Neuronal stem cell (in vitro differentiated cells): ENCODE results near the gene DAB2.

Source experiments
- DNase-seq: peaks from one replicate; pipeline ENCODE4 v3.0.0-alpha.2; 2013; ENCODE audit warnings: low spot score
- H2AFZ ChIP-seq: one replicate; pipeline ENCODE4 v1.6.1; 2013; ENCODE audit warnings: mild to moderate bottlenecking, low read length, inconsistent platforms
- H2AK5ac ChIP-seq: 2 replicates; pipeline ENCODE4 v1.6.1; 2013; ENCODE audit warnings: low read depth, mild to moderate bottlenecking, inconsistent platforms, low read length, moderate library complexity, mixed read lengths
- H2BK120ac ChIP-seq: 2 replicates; pipeline ENCODE4 v1.6.1; 2013; ENCODE audit warnings: low read depth, mild to moderate bottlenecking, inconsistent platforms, low read length, moderate library complexity, mixed read lengths
- H2BK12ac ChIP-seq: one replicate; pipeline ENCODE4 v1.6.1; 2013; ENCODE audit warnings: low read length, inconsistent platforms
- H2BK15ac ChIP-seq: 2 replicates; pipeline ENCODE4 v1.6.1; 2013; ENCODE audit warnings: mild to moderate bottlenecking, low read length, inconsistent platforms, mixed read lengths
- H2BK5ac ChIP-seq: one replicate; pipeline ENCODE4 v1.6.1; 2013; ENCODE audit warnings: inconsistent platforms, mild to moderate bottlenecking, low read length, moderate library complexity
- H3K14ac ChIP-seq: one replicate; pipeline ENCODE4 v1.6.1; 2013; ENCODE audit warnings: low read length, inconsistent platforms
- H3K18ac ChIP-seq: 2 replicates; pipeline ENCODE4 v1.6.1; 2013; ENCODE audit warnings: low read length, inconsistent platforms
- H3K23ac ChIP-seq: 2 replicates; pipeline ENCODE4 v1.6.1; 2013; ENCODE audit warnings: low read depth, mild to moderate bottlenecking, mixed read lengths, low read length, inconsistent platforms; ENCODE audit not compliant: poor library complexity
- H3K27ac ChIP-seq: replicated peaks from 3 replicates; pipeline ENCODE4 v1.5.1; 2013; ENCODE audit warnings: low read length, inconsistent platforms
- H3K27me3 ChIP-seq, 3 experiments: 2 replicates each; pipeline ENCODE4 v1.6.1; 2013; ENCODE audit warnings: low read length in 3 of 3, mild to moderate bottlenecking in 2 of 3, inconsistent platforms in 1 of 3, low read depth in 1 of 3, mixed read lengths in 1 of 3, moderate library complexity in 1 of 3; ENCODE audit not compliant: control insufficient read depth in 3 of 3, insufficient read depth in 3 of 3
- H3K36me3 ChIP-seq, 2 donors: replicated peaks in 1 of 2; 2 replicates each; pipeline ENCODE4 v1.6.1; 2013; ENCODE audit warnings: low read length in 2 of 2; ENCODE audit not compliant: control insufficient read depth in 2 of 2, insufficient read depth in 2 of 2
- H3K4ac ChIP-seq: 2 replicates; pipeline ENCODE4 v1.6.1; 2013; ENCODE audit warnings: inconsistent platforms, mild to moderate bottlenecking, low read length, moderate library complexity
- H3K4me1 ChIP-seq, 2 donors: 1 replicate in 1 of 2; 2 replicates in 1 of 2; pipeline ENCODE4 v1.6.1; 2013; ENCODE audit warnings: low read length in 2 of 2, low read depth in 1 of 2; ENCODE audit not compliant: control insufficient read depth in 2 of 2, insufficient read depth in 1 of 2
- H3K4me2 ChIP-seq: one replicate; pipeline ENCODE4 v1.6.1; 2013; ENCODE audit warnings: mild to moderate bottlenecking, low read length, inconsistent platforms; ENCODE audit not compliant: insufficient read depth, poor library complexity, severe bottlenecking
- H3K4me3 ChIP-seq, 2 donors: 2 replicates each; pipeline ENCODE4 v1.5.1; 2013; ENCODE audit warnings: low read length in 2 of 2, mild to moderate bottlenecking in 2 of 2, inconsistent platforms in 1 of 2, moderate library complexity in 1 of 2
- H3K79me1 ChIP-seq: one replicate; pipeline ENCODE4 v1.6.1; 2013; ENCODE audit warnings: low read depth, mild to moderate bottlenecking, inconsistent platforms, low read length, moderate library complexity
- H3K9ac ChIP-seq: one replicate; pipeline ENCODE4 v1.6.1; 2013; ENCODE audit warnings: mild to moderate bottlenecking, low read depth, low read length, inconsistent platforms; ENCODE audit not compliant: poor library complexity
- H3K9me3 ChIP-seq, 2 donors: replicated peaks in 1 of 2; 2 replicates each; pipeline versions ENCODE3 to v1.6.1; 2013; ENCODE audit warnings: low read length in 2 of 2, mild to moderate bottlenecking in 2 of 2, inconsistent platforms in 1 of 2, low read depth in 1 of 2, mixed read lengths in 1 of 2, moderate library complexity in 1 of 2; ENCODE audit not compliant: control insufficient read depth in 2 of 2, insufficient read depth in 1 of 2
- H4K8ac ChIP-seq: one replicate; pipeline ENCODE4 v1.6.1; 2013; ENCODE audit warnings: low read depth, mild to moderate bottlenecking, inconsistent platforms, low read length, moderate library complexity
- H4K91ac ChIP-seq: one replicate; pipeline ENCODE4 v1.6.1; 2013; ENCODE audit warnings: low read length, low read depth, mild to moderate bottlenecking, inconsistent platforms; ENCODE audit not compliant: poor library complexity
- WGBS, 2 donors: extraction: QIAGEN DNeasy Blood & Tissue Kit; methylation state at CpG; one replicate each; pipeline ENCODE4 v1.1.7; 2013; ENCODE audit warnings: missing lambda C conversion rate in 2 of 2, mixed read lengths in 1 of 2; ENCODE audit not compliant: insufficient read length in 2 of 2, insufficient replicate concordance in 1 of 2; ENCODE audit errors: extremely low coverage in 2 of 2; 5-methylcytosine and 5-hydroxymethylcytosine counted together

DAB2 gene

GRCh38 chr5:39379693-39380092 is 45.1 kb downstream of the DAB2 start:
- Histone ChIP-seq H2BK5ac (no peak overlapping the region), H2BK12ac (no peak overlapping the region), H2AK5ac (no peak overlapping the region), H3K14ac (no peak overlapping the region), H3K4me3 (no peak overlapping the region), H2BK15ac (no peak overlapping the region), H2AFZ (no peak overlapping the region), H3K4me1 (peaks cover 0 to 1% of the 10 kb centered on the region in 2 donors), H3K18ac (no peak overlapping the region), H4K91ac (no peak overlapping the region), H3K9ac (no peak overlapping the region), H3K79me1 (no peaks in the 10 kb centered on the region), H3K4ac (no peak overlapping the region), H3K27ac (no peak overlapping the region), H4K8ac (no peak overlapping the region), H3K9me3 (no peaks in the 10 kb centered on the region), H3K4me2 (no peak overlapping the region), H3K23ac (no peak overlapping the region), H3K27me3 (no peaks in the 10 kb centered on the region), H3K36me3 (peaks cover 4 to 6% of the 10 kb centered on the region in 2 donors), H2BK120ac (no peak overlapping the region)
- no peak for DNase-seq
- WGBS, 2 donors, result no CpG with 5 or more reads among the region's 3 CpGs

- Histone ChIP-seq H3K4me2 (no peak overlapping the region), H3K9ac (no peak overlapping the region), H3K18ac (no peak overlapping the region), H3K23ac (no peak overlapping the region), H3K4me1 (peaks cover 0 to 1% of the 10 kb centered on the region in 2 donors), H2BK15ac (no peak overlapping the region), H2AFZ (no peak overlapping the region), H3K27ac (no peak overlapping the region), H3K36me3 (peaks cover 1 to 5% of the 10 kb centered on the region in 2 donors), H3K27me3 (no peaks in the 10 kb centered on the region), H3K9me3 (no peaks in the 10 kb centered on the region), H3K4me3 (no peak overlapping the region), H4K8ac (no peak overlapping the region), H2BK120ac (no peak overlapping the region), H4K91ac (no peak overlapping the region), H2BK12ac (no peak overlapping the region), H3K79me1 (no peaks in the 10 kb centered on the region), H2BK5ac (no peak overlapping the region), H3K14ac (no peak overlapping the region), H3K4ac (no peak overlapping the region), H2AK5ac (no peak overlapping the region)
- WGBS, 2 donors, result no CpG with 5 or more reads among the region's 2 CpGs
- no peak for DNase-seq
Measured at GRCh38 chr5:39377613-39378012, 47.2 kb downstream of the DAB2 start.

GRCh38 chr5:39376293-39376714 is 48.5 kb downstream of the DAB2 start:
- Histone ChIP-seq H3K27me3 (no peaks in the 10 kb centered on the region), H3K36me3 (no peaks in the 10 kb centered on the region), H3K79me1 (no peaks in the 10 kb centered on the region), H3K4ac (no peak overlapping the region), H3K4me1 (peaks cover 0 to 1% of the 10 kb centered on the region in 2 donors), H2BK5ac (no peak overlapping the region), H3K9ac (no peak overlapping the region), H2AFZ (no peak overlapping the region), H3K27ac (no peak overlapping the region), H3K18ac (no peak overlapping the region), H4K8ac (no peak overlapping the region), H2BK15ac (no peak overlapping the region), H3K23ac (no peak overlapping the region), H3K14ac (no peak overlapping the region), H3K4me2 (no peak overlapping the region), H2BK12ac (no peak overlapping the region), H2AK5ac (no peak overlapping the region), H3K9me3 (no peaks in the 10 kb centered on the region), H3K4me3 (no peak overlapping the region), H4K91ac (no peak overlapping the region), H2BK120ac (no peak overlapping the region)
- no CpG with 5 or more reads among the region's 3 CpGs for WGBS, 2 donors
- DNase-seq, result peak; percentile 54

- H2AFZ ChIP-seq, result no peak overlapping the region
Measured at GRCh38 chr5:39373791-39374190, 51.0 kb downstream of the DAB2 start.

More at GRCh38 chr5:39373791-39374190, 51.0 kb downstream of the DAB2 start:
- H2BK15ac ChIP-seq, result no peak overlapping the region
- H3K27ac ChIP-seq, result no peak overlapping the region
- no peak overlapping the region for H3K4me3 ChIP-seq
- no peaks in the 10 kb centered on the region for H3K27me3 ChIP-seq
- H3K23ac ChIP-seq, result no peak overlapping the region
- no peaks in the 10 kb centered on the region for H3K9me3 ChIP-seq
- no peak overlapping the region for H2BK120ac ChIP-seq
- H2BK5ac ChIP-seq, result no peak overlapping the region
- H2BK12ac ChIP-seq, result no peak overlapping the region
- no peak overlapping the region for H3K4ac ChIP-seq
- no peaks in the 10 kb centered on the region for H3K79me1 ChIP-seq
- H3K4me2 ChIP-seq, result no peak overlapping the region
- no peak overlapping the region for H3K14ac ChIP-seq
- no peak overlapping the region for H3K18ac ChIP-seq
- no CpG with 5 or more reads among the region's 2 CpGs for WGBS, 2 donors
- no peaks in the 10 kb centered on the region for H3K36me3 ChIP-seq
- no peak overlapping the region for H2AK5ac ChIP-seq
- H4K8ac ChIP-seq, result no peak overlapping the region
- peaks cover 0 to 1% of the 10 kb centered on the region in 2 donors for H3K4me1 ChIP-seq
- DNase-seq, result no peak
- H3K9ac ChIP-seq, result no peak overlapping the region
- H4K91ac ChIP-seq, result no peak overlapping the region
